Breast epithelium (tissue), 3 donors: ENCODE data around the gene CEND1.

Source experiments
- POLR2A ChIP-seq: fragments of 450-650 bp; IDR thresholded peaks from one replicate; pipeline ENCODE4 v1.6.1; 2016; ENCODE audit warnings: antibody characterized with exemption, mild to moderate bottlenecking, moderate library complexity
- TF ChIP-seq, protein P1 (sequence below), 3 donors: fragments of 450-650 bp; IDR thresholded peaks; one replicate each; pipeline ENCODE4 v1.5.1; 2016 to 2017; ENCODE audit warnings: antibody characterized with exemption in 3 of 3, mild to moderate bottlenecking in 3 of 3, moderate library complexity in 3 of 3

DNA sequence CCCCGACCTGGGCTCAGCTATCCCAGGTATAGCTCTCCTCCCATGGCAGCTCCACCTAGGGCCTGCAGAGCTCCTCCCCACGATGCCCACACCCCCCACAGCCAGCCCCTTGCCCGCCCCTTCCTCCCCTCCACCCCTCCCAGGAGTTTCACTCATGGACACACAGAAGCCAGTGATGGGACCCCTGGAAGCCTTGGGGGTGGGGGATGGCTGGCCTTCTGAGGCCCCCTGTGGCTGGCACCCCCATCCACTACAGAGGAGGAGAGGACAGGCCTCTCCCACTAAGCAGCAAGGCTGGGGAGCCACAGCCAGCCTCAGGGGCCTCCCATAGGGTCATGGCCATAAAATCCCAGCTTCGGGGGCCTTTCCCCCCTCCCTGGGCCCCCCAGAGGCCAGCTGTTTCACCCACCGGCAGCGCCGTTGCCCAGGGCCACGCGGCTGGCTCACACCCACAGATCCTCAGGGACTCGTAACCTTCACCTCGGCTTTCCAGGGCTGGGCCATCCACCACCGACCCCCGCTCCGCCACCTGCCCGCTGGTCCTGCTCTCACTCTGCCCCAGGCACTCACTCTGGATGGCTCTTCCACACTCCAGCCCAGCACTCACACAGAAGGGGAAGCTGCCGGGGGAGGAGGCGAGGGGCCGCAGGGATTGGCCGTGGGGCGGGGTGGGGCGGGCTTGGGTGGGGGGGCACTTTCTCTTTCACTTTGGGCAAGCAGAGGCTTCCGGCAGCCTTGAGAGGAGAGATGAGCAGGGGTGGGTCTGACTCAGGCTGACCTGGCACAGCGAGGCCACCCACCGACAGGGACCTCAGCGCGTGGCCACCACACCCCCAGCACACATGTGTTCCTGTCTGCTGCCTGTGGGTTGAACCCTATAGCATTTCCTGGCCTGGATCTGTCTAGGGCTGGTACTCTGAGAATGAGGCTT, 6.0 kb upstream of the CEND1 start:
- no peak for TF ChIP-seq POLR2A
- TF ChIP-seq, protein P1, sequence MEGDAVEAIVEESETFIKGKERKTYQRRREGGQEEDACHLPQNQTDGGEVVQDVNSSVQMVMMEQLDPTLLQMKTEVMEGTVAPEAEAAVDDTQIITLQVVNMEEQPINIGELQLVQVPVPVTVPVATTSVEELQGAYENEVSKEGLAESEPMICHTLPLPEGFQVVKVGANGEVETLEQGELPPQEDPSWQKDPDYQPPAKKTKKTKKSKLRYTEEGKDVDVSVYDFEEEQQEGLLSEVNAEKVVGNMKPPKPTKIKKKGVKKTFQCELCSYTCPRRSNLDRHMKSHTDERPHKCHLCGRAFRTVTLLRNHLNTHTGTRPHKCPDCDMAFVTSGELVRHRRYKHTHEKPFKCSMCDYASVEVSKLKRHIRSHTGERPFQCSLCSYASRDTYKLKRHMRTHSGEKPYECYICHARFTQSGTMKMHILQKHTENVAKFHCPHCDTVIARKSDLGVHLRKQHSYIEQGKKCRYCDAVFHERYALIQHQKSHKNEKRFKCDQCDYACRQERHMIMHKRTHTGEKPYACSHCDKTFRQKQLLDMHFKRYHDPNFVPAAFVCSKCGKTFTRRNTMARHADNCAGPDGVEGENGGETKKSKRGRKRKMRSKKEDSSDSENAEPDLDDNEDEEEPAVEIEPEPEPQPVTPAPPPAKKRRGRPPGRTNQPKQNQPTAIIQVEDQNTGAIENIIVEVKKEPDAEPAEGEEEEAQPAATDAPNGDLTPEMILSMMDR (IDR thresholded peaks at IDR 0.05), result no peak
